WTC11 (cell line): Measurements from ENCODE around the gene CHD1L. TPM values are rescaled to one million over a fixed set of nuclear protein-coding genes. Genes with fewer than 3 reads are reported as not detected.

Source experiments
- ATAC-seq: fragments of 200-7000 bp; cut with Tn5 transposase; 2 replicates; pipeline ENCODE4 v1.10.0; 2021; ENCODE audit warnings: mild to moderate bottlenecking, moderate library complexity
- CTCF ChIA-PET: fragments of 300-600 bp; sonication (Branson Sonifier 250); formaldehyde crosslinking; loops from one replicate; lab custom pipeline; 2021; ENCODE audit warnings: antibody characterized with exemption; lab: Charles Lee
- POLR2A ChIA-PET: fragments of 350-600 bp; sonication (Branson Sonifier 250); formaldehyde crosslinking; loops from one replicate; lab custom pipeline; 2021; ENCODE audit warnings: antibody characterized with exemption; lab: Charles Lee
- DNase-seq: peaks from one replicate; pipeline ENCODE4 v3.0.0; 2021; ENCODE audit warnings: low spot score
- H3K27ac Mint-ChIP-seq: 2 replicates; pipeline ENCODE4 v1.8.0; 2021; ENCODE audit warnings: mixed read lengths
- H3K27me3 Mint-ChIP-seq: 2 replicates; pipeline ENCODE4 v1.8.0; 2021; ENCODE audit warnings: low read depth, mild to moderate bottlenecking, moderate library complexity, mixed read lengths
- H3K36me3 Mint-ChIP-seq: 2 replicates; pipeline ENCODE4 v1.8.0; 2021; ENCODE audit warnings: mixed read lengths
- H3K4me1 Mint-ChIP-seq: 2 replicates; pipeline ENCODE4 v1.8.0; 2022; ENCODE audit warnings: mixed read lengths
- H3K4me3 Mint-ChIP-seq: 2 replicates; pipeline ENCODE4 v1.8.0; 2021; ENCODE audit warnings: mild to moderate bottlenecking, moderate library complexity, mixed read lengths
- H3K9me3 Mint-ChIP-seq: 2 replicates; pipeline ENCODE4 v1.8.0; 2021; ENCODE audit warnings: mixed read lengths
- ATF1 ChIP-seq: sonication (generic); formaldehyde crosslinking; IDR thresholded peaks from 2 replicates; pipeline ENCODE4 v1.8.1; 2023; ENCODE audit warnings: mild to moderate bottlenecking, moderate library complexity, missing genetic modification reagents
- ATF2 ChIP-seq: sonication (generic); formaldehyde crosslinking; IDR thresholded peaks from 2 replicates; pipeline ENCODE4 v1.8.1; 2022; ENCODE audit warnings: low read depth, missing genetic modification reagents, borderline replicate concordance
- CBFB ChIP-seq: sonication (generic); formaldehyde crosslinking; IDR thresholded peaks from 2 replicates; pipeline ENCODE4 v1.8.1; 2022; ENCODE audit warnings: mild to moderate bottlenecking, low read depth, missing genetic modification reagents
- E2F1 ChIP-seq: sonication (generic); formaldehyde crosslinking; IDR thresholded peaks from 2 replicates; pipeline ENCODE4 v1.8.0; 2022; ENCODE audit warnings: mild to moderate bottlenecking, missing genetic modification reagents
- ETV6 ChIP-seq: sonication (generic); formaldehyde crosslinking; IDR thresholded peaks from 2 replicates; pipeline ENCODE4 v1.8.1; 2022; ENCODE audit warnings: mild to moderate bottlenecking, missing genetic modification reagents
- GRHL2 ChIP-seq: fragments of 250-450 bp; sonication (Bioruptor Pico); IDR thresholded peaks from 2 replicates; pipeline ENCODE4 v1.8.0; 2022; ENCODE audit warnings: mild to moderate bottlenecking, moderate library complexity; ENCODE audit not compliant: insufficient replicate concordance, severe bottlenecking
- GTF2I ChIP-seq: fragments of 250-450 bp; sonication (Bioruptor Pico); conservative IDR thresholded peaks from 2 replicates; pipeline ENCODE4 v1.4.0; 2021; ENCODE audit warnings: mild to moderate bottlenecking
- IRF1 ChIP-seq: sonication (generic); formaldehyde crosslinking; IDR thresholded peaks from 2 replicates; pipeline ENCODE4 v1.8.0; 2023; ENCODE audit warnings: missing genetic modification reagents
- MXD4 ChIP-seq: fragments of 250-450 bp; sonication (Bioruptor Pico); IDR thresholded peaks from 2 replicates; pipeline ENCODE4 v1.8.0; 2021; ENCODE audit warnings: mild to moderate bottlenecking, moderate library complexity, borderline replicate concordance
- ZNF281 ChIP-seq: sonication (generic); formaldehyde crosslinking; IDR thresholded peaks from 2 replicates; pipeline ENCODE4 v1.8.0; 2023; ENCODE audit warnings: mild to moderate bottlenecking, missing genetic modification reagents
- ZNF532 ChIP-seq: fragments of 250-450 bp; sonication (Bioruptor Pico); IDR thresholded peaks from 2 replicates; pipeline ENCODE4 v1.9.0; 2021; ENCODE audit warnings: mild to moderate bottlenecking, borderline replicate concordance
- total RNA-seq: library from RNA; stranded (reverse); gene quantifications from 3 replicates; pipeline ENCODE4 v1.2.3, GENCODE V29; 2021

Gene CHD1L
- total RNA-seq, 1 experiment from 2014 or later, result 68.7 TPM

GRCh38 chr1:147260956-147261355 lies 18.5 kb downstream of the CHD1L start:
- H3K27ac Mint-ChIP-seq, result no peak overlapping the region
- H3K36me3 Mint-ChIP-seq, result peaks cover 37% of the 10 kb centered on the region
- ATAC-seq (no peak), DNase-seq (no peak)
- no peak overlapping the region for H3K4me3 Mint-ChIP-seq
- ChIA-PET CTCF (no interaction called here), POLR2A (no interaction called here)
- no peaks in the 10 kb centered on the region for H3K27me3 Mint-ChIP-seq
- peaks cover 2% of the 10 kb centered on the region for H3K4me1 Mint-ChIP-seq
- TF ChIP-seq ATF2 (CRISPR knock-in tag) (no peak), ZNF532 (CRISPR knock-in tag) (no peak)
- H3K9me3 Mint-ChIP-seq, result no peaks in the 10 kb centered on the region

DNA sequence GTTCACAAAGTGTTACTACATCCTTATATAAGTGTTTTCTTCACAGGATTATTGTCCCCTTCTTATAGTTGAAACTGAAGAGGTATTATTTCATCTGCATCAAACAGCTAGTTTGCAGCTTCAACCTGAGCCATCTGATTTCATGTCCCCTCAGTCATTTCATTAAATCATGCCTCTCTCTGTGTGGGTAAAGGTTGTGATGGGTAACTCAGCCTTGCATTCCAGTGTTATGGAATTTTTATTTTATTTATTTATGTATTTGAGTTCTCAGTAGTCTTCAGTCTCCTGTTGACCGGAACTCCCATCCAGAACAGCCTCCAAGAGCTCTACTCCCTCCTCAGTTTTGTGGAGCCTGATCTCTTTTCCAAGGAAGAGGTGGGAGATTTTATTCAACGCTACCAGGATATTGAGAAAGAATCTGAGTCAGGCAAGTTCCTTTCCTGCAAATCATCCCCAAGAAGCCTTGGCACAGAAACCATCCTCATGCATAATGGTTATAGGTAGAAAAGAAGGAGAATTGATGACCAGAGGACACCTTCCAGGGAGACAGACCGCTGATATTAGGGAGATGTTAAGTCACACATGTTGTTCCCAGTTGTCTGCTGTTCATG lies 21.8 kb downstream of the CHD1L start:
- H3K4me1 Mint-ChIP-seq, result no peaks in the 10 kb centered on the region
- DNase-seq (no peak), ATAC-seq (no peak)
- TF ChIP-seq ATF1 (CRISPR knock-in tag) (no peak), CBFB (CRISPR knock-in tag) (no peak), ZNF281 (CRISPR knock-in tag) (no peak), IRF1 (CRISPR knock-in tag) (no peak), ATF2 (CRISPR knock-in tag) (no peak), MXD4 (CRISPR knock-in tag) (no peak), GTF2I (CRISPR knock-in tag) (no peak), E2F1 (CRISPR knock-in tag) (no peak), ETV6 (CRISPR knock-in tag) (no peak), GRHL2 (CRISPR knock-in tag) (no peak)
- H3K36me3 Mint-ChIP-seq, result peaks cover 59% of the 10 kb centered on the region
- no peak overlapping the region for H3K27ac Mint-ChIP-seq
- H3K4me3 Mint-ChIP-seq, result no peak overlapping the region
- no peaks in the 10 kb centered on the region for H3K27me3 Mint-ChIP-seq
- POLR2A ChIA-PET, result no interaction called here
- CTCF ChIA-PET, result interaction anchor here (0.6 to 0.9 kb wide), 2 partner anchors 8 to 9 kb away, joined by 3 read pairs; no protein-coding TSS in a partner anchor
- no peaks in the 10 kb centered on the region for H3K9me3 Mint-ChIP-seq
